Medulla oblongata (tissue), 1 donor: ENCODE data around the gene USO1.
"Not testable (repeated sequence)": the region's sequence is repeated elsewhere in the genome, so short reads cannot be mapped to it uniquely, and the experiment has no call there.

Experiments used
- DNase-seq: peaks from one replicate; pipeline ENCODE4 v3.0.0-alpha.2; 2015; ENCODE audit errors: extremely low spot score

The USO1 gene

DNA sequence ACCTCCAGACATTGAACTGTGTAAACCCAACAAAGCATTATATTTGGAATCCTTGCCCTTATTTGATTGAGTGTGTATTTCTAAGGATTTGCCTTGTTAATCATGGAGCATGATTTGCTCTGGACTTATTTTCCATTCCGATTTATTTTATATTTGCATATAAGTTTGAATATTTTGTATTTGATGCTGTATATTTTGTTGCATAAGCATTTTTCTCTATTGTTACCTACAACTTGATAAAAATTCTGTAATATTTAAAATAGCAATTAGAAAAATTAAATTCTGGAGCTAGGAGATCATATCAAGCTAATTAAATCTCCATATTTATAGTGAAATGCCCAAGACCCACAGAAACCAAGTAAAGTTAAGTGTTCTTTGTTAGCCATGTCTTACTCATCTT is 47.2 kb downstream of the USO1 start:
- DNase-seq = no peak

DNA sequence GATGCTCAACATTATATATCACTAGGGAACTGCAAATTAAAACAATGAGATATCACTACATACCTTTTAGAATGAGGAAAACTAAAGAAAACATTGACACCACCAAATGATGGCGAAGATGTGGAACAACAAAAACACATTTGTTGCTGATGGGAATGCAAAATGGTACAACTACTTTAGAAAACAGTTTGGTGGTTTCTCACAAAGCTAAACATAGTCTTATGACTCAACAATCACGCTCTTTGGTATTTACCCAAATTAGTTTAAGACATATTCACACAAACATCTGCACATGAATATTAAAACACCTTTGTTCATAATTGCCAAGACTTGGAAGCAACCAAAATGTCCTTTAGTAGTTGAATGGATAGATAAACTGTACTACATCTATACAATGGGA is 53.2 kb downstream of the USO1 start:
- DNase-seq = no peak

DNA sequence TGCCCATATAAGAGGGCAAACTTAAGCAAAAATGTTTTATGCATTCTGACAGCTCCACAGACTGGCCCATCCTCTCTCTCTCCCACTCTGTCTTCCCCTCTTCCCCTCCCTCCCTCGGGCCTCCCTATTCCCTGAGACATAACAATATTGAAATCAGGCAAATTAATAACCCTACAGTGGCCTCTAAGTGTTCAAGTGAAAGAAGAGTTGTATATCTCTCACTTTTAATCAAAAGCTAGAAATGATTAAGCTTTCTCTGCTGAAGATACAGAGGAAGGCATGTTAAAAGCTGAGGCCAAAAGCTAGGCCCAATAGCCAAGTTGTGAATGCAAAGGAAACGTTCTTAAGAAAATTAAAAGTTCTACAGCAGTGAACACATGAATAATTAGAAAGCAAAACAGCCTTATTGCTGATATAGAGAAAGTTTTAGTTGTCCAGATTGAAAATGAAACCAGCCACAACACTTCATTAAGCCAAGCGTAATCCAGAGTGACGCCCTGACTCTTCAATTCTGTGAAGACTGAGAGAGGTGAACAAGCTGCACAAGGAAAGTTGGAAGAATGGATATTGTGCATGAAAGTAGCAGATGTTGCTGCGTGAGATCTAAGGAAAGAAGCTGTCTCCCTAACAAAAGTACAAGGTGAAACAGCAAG is 54.9 kb downstream of the USO1 start:
- DNase-seq = no peak

- no peak for DNase-seq
Measured at GRCh38 chr4:75781305-75781704, 56.9 kb downstream of the USO1 start.

DNA sequence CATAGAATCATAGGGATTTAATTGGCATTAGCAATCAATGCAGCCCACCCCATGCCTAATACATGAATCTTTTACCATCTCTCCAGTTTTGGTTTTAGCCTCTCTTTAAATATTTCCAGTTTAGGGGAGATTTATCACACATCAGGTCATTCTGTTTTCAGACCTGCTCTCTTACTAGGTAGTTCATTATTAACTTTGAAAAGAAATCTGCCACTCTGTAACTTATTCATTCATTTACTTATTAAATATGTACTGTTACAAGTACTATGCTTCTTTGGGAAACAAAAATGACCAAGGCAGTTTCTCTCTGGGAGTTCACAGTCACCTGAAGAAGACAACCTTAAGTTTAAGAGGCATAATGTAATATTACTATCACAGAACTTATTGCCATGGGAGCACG is 62.1 kb downstream of the USO1 start:
- DNase-seq = no peak

GRCh38 chr4:75786938-75787337 is 62.6 kb downstream of the USO1 start:
- DNase-seq = no peak

DNA sequence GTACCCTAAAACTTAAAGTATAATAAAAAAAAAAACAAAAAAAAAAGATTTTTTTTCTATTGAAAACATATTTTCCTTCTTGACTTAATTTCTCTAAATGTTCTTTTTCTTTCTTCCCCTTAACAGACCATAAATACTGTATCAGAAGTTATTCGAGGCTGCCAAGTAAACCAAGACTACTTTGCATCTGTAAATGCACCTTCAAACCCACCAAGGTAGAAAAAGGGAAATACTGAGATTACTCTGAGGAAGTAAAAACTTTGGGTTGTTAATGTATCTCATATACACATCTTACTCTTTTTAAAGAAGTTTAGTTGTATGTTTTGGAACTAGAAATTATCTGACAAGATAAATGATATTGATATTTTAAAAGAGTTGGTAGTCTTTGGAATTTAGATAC is 65.6 kb downstream of the USO1 start:
- no peak for DNase-seq

GRCh38 chr4:75800972-75801371 is 76.6 kb downstream of the USO1 start:
- no peak for DNase-seq

- not testable (repeated sequence) for DNase-seq
Measured at GRCh38 chr4:75806035-75806434, 81.7 kb downstream of the USO1 start.

GRCh38 chr4:75817901-75818300 is 93.5 kb downstream of the USO1 start:
- no peak for DNase-seq

GRCh38 chr4:75819121-75819520 is 94.7 kb downstream of the USO1 start:
- DNase-seq = no peak

DNA sequence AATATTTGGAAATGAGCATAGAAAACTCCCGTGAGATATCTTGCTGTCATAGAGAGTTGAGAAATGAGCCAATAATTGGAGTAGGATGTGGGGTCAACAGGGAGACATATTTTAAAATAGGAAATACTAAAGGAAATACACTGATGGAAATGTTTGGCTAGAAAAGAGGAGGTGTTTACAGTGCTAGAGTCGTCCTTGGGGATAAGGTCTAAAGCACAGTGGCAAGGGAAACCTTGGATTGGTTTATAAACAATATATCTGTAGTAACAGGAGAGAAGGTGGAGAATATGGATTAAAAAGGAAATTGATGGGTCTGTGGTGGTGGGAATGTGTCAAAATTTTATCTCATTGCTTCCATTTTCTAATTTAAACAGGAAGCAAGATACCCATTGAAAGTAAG is 95.8 kb downstream of the USO1 start:
- DNase-seq = no peak

DNA sequence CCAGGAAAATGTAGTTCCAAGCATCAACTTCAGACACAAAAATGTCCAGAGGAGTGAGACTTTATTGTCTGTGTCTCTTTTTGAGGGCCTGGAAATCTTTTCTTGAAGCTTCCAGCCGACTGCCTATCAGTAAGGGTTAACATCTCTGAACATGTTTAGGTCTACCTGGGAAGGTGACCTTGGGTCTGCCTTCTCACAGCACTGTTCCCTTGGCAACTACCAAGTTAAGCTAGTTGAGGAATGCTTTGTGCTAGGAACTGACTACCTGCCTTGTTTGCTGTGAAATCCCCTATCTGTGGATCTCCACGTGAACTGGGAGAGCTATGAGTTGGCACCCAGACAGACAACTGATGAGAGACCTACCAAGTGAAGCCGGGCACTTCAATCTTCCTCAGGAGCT is 96.3 kb downstream of the USO1 start:
- DNase-seq = no peak

- DNase-seq = no peak
Measured at GRCh38 chr4:75821216-75821615, 96.8 kb downstream of the USO1 start.

DNA sequence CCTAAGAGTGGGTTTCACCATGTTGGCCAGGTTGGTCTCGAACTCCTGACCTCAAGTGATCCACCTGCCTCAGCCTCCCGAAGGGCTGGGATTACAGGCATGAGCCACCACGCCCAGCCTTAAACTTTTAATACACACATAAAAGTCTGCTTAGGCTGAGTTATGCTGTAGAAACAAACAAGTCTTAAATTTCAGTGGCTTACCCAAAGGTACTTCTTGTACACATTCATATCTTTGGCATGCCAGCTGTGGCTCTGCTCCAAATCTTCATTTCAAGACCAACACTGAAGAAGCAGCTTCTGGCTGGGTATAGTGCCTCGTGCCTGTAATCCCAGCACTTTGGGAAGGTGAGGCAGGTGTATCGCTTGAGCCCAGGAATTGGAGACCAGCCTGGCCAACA is 97.6 kb downstream of the USO1 start:
- DNase-seq = no peak

DNA sequence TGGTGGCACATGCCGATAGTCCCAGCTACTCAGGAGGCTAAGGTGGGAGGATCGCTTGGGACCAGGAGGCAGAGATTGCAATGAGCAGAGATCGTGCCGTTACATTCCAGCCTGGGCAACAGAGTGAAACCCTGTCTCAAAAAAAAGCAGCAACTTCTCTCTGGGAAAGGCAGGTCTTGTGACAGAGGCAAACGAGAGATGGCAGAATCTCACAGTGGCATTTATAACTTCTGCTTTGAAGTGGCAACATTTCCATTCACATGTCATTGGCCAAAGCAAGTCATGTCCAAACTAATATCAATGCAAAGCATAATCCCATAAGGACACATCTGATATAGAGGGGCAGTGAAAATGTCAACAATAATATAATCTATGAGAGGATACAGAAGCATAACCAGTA is 98.0 kb downstream of the USO1 start:
- peak; percentile 38 for DNase-seq

GRCh38 chr4:75823812-75824211 is 99.4 kb downstream of the USO1 start:
- DNase-seq = no peak

DNA sequence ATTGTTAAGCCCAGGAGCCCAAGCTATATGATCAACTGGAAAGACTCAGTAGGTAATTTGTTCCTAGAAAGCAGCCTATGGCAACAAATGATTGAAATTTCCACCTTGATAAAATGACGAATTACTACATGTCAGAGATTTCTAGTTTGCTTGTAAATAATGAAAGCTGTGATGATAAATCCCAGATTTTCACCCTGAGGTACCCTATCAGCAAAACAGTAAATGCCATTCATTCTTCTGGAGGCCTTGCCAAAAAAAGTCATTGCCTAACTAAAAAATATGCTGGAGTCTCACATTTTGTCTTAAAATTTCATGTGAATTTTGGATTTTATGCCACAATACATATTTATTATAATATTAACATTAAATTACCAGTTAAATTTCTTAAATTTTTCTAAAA is 106.5 kb downstream of the USO1 start:
- DNase-seq = no peak

- peak; percentile 67 for DNase-seq
Measured at GRCh38 chr4:75831856-75832405, 107.6 kb downstream of the USO1 start.

- no peak for DNase-seq
Measured at GRCh38 chr4:75834095-75834771, 109.9 kb downstream of the USO1 start.

- no peak for DNase-seq
Measured at GRCh38 chr4:75834772-75835154, 110.4 kb downstream of the USO1 start.

- DNase-seq = peak; percentile 29
Measured at GRCh38 chr4:75841641-75842520, 117.5 kb downstream of the USO1 start.

DNA sequence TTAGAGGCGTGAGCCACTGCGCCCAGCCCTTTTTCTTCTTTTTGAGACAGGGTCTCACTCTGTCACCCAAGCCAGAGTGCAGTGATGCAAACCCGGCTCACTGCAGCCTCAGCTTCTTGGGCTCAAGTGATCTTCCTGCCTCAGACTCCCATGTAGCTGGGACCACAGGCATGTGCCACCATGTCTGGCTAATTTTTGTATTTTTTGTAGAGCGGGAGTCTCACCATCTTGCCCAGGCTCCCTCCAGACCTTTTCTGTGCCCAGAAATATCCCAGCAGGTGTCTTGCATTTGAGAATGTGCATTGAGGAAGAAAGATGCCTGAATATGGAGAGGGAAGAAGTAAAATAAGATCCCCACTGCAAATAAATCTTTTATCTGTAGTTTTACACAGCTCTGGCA is 119.2 kb downstream of the USO1 start:
- DNase-seq = no peak
